Measurements from ENCODE around the gene STYK1.
"Not testable (repeated sequence)": the region's sequence is repeated elsewhere in the genome, so short reads cannot be mapped to it uniquely, and the experiment has no call there.

The STYK1 gene

DNA sequence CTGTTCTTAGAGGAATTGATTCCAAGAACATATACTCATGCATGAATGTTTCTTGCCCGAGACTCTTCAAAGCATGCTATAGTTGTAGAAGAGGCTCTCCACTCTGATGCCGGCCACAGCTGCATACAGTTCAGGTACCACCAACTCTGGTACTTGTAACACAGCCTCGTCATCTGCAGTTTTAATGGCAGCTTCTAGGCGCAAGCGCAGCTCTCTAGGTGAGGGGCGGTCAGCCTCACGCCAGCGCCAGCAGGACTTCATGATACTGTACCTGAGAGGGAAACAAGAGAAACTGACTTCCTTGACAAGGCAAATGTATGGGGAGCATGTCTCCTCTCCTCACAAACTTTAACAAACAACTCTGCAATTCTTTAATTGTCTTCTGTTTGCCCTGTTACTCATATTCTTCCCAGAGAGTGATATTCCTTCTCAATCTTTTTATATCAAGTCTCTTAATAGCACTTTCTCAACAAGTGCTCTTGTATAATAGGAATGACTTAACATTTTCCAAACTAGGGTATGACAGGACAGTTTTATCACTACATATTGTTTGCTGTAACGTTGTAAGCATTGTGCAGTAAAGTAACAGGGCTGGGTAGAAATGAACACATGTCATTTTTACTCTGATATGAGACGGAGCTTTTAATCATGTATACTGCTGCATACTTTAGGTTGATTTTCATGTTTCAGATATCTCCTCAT is 53.6 kb downstream of the STYK1 start:
- DNase-seq (ENCODE audit: low read depth): no peak

DNA sequence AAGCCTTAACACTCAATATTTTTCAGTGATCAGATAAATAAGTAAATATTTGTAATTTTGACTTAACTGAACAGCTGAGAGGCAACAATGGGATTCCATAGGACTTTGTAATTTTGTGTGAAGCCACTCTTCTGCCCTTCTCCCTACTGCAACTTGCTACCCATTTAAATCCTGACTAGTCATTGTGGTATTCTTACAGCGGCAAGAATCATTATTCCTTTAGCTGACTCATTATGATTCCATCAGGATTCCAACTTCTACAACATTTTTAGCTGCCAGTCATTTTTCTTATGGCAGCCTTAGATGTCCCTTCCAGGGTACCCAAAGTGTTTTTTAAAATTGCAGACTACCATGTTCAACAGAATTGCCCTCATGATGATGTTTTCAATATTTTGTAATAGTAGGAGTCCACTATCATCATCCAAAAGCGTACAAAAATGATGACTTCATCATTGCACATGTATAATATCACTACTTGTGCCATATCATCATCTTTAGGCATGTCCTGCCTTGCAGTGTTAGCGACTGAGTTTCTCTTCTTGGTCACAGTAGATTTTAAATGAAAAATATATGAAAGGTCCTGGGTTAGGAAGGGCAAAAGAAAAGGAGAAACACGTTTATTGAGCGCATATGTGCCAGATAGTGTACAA is 55.4 kb downstream of the STYK1 start:
- DNase-seq (ENCODE audit: low read depth): no peak

DNA sequence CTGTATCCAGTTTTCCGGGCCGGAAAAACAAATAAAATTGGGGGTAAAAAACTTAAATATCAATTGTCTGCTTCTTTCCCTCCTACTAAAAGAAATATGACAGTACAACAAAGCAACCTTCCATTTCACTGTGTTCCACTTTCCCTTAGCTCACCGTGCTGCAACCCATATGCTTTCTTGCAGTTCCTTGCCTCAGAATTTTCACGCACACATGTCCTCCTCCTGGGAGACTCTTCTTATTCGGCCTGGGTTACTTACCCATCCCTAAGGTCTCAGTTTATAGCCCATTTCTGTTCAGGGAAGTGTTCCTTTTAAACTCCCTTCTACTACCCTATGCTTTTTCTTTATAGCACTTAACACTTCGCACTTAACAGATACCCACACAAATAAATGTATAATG is 56.0 kb downstream of the STYK1 start:
- DNase-seq (ENCODE audit: low read depth): no peak

DNA sequence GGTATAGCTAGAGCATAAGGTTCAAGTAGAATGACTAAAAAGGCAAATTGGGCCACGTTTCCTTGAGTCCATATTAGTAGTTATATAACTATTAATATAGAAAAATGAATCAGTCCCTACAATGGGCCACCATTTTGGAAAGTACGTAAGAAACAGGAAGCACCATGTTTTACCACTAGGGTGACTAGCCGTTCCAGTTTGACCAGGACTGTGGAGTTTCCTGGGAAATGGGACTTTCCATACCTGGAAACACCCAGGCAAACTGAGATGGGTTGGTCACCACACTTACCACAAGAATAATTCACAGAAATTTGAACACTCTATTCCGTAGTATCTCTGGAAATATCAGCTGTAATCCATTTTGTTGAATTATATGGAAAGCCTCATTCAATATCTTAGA is 58.3 kb downstream of the STYK1 start:
- no peak for DNase-seq (ENCODE audit: low read depth)

DNA sequence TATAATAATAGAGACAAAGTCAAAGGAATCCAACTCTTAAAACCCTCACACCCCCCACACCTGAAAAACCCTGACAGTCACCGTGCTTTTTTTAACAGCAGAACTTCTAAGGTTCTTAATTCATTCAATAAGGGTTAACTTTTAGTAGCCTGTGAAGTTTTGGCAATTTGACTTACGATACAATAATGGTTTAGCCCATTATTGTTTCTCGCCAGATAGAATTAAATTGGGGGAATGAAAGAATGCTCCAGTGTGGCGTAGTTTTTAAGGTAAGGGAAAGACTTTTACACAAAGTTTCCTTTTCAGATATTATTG is 59.8 kb downstream of the STYK1 start:
- no peak for DNase-seq (ENCODE audit: low read depth)

DNA sequence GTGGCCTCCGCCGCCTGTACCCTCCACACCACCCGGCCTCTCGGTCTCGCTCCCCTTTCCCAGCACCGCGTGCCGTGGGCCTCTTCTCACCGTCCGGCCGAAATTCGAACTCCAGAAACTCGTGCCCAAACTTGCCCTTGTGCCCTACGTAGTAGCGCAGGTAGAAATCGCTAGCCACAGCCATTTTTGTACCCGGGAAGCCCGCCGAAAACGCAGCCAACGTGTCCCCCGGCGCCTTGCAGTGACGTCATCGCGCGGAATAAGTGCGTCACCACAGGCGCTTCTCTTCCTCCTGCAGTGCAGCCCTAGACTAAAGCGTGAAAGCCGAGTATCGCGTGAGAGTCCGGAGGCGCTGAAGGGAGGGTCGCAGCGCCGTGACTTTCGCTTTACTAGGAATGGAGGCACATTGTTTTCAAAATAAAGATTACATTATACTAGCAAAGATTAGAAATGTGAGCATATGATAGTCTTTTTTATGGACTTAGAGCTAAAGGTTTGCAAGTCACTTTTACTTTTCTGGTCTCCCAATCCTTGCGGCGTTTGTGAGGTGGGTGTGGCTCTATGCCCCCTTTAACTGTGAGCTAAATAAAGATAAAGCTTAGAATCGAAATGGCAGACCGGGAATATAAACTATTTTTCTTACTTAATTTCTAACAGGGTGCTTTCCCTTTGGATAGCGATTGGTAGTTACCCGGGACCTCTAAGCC is 60.4 kb downstream of the STYK1 start, which contains the start of gene MAGOHB:
TSS of gene MAGOHB (minus strand) at position 261 of the 707 bp plus-strand sequence. CDS start at position 184, 77 bp downstream.
- peak; percentile 100 for DNase-seq (ENCODE audit: low read depth)

DNA sequence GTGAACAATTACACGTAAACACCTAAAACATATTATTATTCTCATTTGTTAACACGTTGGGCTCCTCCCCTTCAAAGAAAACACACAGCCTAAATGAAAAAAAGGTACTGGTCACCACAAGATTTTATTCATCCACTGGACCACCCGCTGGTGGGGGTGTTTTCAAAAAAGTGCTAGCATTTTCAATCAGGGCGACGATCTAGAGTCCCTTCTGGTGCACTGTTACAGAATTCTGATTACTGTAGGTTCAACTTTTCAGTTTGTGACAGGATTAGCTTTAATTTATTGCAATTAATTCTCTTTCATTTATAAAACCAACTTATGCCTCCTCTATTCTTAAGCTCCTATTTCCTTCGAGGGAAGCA is 60.9 kb downstream of the STYK1 start:
- DNase-seq (ENCODE audit: low read depth): no peak

DNA sequence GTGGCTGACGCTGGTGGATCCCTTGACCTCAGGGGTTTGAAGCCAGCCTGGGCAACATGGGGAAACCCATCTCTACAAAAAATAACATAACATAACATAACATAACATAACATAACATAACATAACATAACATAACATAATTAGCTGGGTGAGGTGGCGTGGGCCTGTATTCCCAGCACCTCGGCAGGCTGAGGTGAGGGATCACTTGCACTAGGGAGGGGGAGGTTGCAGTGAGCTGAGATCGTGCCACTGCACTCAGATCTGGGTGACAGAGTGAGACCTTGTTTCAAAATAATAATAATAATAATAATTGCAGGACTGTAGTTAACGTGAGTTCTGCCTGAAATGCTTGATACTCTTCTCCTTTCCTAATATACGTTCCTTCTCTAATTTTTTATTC is 61.7 kb downstream of the STYK1 start:
- DNase-seq (ENCODE audit: low read depth): no peak

DNA sequence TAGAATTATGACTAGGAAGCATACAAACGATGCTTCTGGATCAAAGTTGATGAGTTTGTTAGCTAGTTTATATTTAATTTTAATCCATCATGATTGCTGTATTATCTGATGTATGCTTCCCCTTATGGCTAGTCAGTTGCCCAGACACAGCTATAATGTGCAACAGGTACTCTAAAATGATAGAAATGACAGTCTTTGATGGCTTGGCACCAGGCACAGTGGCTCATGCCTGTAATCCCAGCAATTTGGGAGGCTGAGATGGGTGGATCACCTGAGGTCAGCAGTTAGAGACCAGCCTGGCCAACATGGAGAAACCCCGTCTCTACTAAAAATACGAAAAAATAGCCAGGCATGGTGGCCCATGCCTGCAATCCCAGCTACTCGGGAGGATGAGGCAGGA is 62.6 kb downstream of the STYK1 start:
- not testable (repeated sequence) for DNase-seq (ENCODE audit: low read depth)

DNA sequence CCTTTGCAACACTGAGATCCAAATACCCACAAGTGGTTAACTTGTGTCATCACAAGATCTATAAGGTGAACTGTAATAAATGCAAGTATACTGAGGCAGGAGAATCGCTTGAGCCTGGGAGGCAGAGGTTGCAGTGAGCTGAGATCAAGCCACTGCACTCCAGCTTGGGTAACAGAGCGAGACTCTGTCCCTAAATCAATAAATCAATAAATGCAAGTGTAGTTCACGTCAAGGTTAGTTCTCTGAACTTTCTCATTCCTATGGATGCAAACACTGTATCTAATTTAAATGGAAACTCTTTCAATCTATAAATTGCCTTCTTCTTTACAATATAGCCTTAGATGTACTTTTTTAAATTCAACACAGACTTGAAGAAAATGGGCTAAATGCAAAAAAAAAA is 63.7 kb downstream of the STYK1 start:
- DNase-seq (ENCODE audit: low read depth): no peak

DNA sequence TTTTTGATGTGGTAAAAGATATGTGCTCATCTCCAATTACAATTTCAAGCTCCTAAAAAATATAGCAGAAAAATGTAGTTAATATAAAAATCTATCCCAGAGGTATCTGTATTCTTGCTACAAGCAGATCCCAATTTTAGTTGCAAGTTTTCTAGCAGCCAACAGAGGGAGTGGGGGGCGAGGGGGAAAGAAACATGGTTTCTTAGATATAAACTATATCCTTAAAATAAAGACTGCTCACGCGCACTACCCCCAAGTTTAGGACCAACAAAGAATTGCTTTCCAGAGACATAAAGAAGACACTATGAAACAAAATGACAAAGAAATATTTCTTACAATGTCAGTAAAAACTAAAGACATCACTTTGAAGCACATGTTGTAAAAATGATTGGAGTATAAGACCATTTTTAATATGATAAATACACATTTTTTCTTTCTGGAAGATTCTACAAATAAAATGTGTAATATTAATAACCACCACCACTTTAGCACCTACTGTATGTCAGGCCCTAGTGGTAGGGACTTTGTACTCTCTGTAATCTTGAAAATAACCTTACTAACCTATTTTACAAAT is 65.9 kb downstream of the STYK1 start:
- DNase-seq (ENCODE audit: low read depth): no peak

DNA sequence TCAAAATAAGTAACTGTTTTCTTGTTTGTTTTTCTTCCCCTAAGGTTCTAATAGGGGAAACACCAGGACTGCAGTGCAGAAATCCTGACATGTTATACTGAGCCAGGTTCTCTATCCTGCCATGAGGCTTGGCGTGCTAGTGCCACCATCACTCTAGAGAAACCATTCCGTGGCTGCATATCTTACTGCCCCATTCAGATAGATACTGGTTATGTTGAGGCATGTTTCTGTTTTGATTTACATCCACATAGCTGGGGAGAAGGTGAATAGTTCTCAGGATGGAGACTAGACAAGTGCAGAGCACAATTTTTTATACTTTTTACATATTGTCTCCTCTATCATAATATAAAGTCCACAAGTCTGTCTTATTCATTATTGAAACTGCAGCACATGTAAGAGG is 72.0 kb downstream of the STYK1 start:
- DNase-seq (ENCODE audit: low read depth): no peak

DNA sequence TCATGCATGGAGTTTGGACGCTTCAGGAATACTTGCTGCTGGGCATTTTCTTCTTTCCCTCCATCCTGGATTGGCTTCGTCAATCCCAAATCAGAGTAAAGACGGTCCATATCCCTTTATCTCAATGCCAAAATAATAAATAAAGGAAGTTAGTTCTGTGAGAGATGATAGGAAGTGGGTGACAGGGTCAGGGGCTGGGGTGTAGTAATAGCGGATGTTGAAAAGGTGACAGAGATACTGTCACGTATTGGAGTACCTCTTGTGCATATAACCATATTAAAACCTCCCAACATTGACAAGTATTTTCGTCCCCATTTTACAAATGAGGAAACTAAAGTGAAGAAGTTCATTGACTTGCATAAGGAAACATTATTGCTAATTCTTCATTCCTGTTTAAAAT is 72.9 kb downstream of the STYK1 start:
- no peak for DNase-seq (ENCODE audit: low read depth)

DNA sequence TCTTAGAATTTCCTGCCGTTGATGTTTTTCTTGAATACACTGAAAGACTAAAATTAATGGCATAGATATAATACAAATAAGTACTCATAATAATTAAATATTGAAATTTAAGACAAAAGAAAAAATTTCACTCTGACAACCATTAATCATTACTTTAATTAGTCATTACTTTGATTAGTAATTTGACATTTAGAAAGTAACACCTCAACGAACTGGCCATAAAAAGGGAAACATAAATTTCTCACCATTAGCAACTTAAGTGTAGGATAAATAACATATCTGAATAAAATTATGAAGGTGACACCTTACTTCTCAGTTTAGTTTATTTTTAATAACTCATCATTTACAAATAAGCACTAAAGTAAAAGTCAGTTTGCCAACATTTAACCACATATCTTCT is 78.0 kb downstream of the STYK1 start:
- DNase-seq (ENCODE audit: low read depth): no peak

DNA sequence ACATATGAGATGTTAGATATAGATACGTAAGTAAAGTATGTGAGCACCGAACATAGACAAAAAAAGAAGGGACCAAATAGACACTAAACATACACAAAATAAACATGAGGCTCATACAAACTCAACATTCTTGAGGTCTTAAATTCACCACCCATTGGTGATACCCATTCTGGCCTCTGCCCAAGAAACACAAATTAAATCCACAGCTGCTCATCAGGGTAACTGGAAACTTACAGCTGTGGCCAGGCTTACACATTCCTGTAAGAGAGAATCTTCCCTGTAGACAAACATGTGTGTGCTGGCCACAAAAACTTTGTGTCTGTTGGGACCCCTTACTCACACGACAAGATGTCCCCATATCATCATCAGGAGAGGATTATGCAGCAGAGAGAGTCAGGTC is 82.9 kb downstream of the STYK1 start:
- DNase-seq (ENCODE audit: low read depth): no peak

DNA sequence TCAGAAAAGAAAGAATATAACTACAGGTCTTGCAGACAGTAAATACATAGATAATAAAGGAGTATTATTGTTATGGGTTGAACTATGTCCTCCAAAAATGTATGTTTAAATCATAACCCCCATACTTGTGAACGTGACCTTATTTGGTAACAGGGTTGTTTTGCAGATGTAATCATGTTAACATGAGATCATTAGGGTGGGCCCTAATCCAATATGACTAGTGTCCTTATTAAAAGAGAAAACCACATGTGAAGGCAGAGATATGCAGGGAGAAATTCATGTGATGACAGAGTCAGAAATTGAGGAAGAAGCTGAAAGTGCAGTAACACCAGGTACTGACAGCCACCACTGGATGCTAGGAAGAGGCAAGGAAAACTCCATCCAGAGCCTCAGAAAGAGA is 89.4 kb downstream of the STYK1 start:
- no peak for DNase-seq (ENCODE audit: low read depth)

DNA sequence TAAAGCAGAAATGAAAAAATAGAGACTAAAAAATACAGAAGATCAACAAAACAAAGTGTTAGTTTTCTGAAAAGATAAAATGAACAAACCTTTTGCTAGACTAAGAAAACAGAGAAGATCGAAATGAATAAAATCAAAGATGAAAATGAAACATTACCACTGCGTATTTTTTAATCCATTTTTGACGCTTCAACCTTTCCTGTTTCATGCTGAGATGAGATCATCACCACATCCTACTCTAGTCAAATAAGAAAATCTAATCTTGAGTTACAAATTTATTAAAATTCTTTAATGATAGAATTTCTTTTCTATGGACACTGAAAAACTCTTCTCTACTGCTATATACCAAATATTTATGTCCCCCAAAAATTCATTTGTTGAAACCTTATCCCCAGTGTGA is 91.1 kb downstream of the STYK1 start:
- no peak for DNase-seq (ENCODE audit: low read depth)

DNA sequence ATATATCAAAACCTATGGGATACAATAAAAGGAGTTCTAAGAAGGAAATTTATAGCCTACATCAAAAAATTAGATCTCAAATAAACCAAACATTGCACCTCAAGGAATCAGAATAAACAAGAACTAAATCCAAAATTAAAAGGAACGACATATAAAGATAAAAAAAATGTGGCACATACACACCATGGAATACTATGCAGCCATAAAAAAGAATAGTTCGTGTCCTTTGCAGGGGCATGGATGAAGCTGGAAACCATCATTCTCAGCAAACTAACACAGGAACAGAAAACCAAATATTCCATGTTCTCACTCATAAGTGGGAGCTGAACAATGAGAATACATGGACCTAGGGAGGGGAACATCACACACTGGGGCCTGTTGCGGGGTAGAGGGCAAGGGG is 91.7 kb downstream of the STYK1 start:
- DNase-seq (ENCODE audit: low read depth): not testable (repeated sequence)

DNA sequence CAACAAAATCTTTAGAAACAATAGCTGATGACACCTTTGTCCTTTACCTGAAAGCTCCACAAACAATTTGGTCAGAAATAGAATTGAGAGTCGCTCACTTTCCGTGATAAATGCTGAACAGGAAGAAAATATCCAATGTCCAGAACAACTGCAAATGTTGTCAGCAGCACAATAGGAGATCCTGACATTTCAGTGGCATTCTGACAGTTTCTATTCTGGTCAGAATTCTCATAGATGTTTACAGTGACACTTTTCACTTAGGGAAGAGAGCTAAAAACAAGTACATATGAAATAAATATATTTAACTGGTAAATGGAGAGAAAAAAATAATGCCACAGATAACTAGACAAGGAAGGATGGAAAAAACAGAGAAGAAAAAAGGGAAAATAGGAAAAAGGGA is 99.5 kb downstream of the STYK1 start:
- DNase-seq (ENCODE audit: low read depth): no peak

DNA sequence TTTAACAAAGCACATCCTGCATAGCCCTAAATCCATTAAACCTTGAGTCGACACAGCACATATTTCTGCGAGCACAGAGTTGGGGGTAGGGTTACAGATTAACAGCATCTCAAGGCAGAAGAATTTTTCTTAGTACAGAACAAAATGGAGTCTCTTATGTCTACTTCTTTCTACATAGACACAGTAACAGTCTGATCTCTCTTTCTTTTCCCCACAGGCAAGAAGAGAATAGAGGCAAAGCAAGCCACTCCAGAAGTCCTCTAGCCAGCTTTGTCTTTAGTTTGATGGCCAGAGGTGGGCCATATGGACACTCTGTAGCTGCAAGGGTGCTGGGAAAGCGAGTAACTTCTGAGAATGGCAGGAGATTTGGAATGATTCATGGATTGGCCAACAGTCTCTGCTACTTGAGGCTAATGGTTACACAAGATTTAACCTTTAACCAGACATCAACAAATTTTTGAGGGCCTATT is 101.8 kb downstream of the STYK1 start:
- not testable (repeated sequence) for DNase-seq (ENCODE audit: low read depth)

DNA sequence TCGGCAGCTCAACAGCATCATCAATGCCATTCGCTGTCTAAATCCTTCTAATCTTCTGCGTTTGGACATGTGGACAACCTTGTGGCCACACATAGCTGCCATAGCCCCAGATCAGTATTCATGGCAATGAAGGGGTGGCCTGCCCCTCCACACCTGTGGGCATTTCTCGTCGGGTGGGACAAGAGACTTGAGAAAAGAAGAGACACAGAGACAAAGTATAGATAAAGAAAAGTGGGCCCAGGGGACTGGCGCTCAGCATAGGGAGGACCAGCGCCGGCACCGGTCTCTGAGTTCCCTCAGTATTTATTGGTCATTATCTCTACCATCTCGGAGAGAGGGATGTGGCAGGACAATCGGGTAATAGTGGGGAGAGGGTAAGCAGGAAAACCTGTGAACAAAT is 102.7 kb downstream of the STYK1 start:
- no peak for DNase-seq (ENCODE audit: low read depth)
